CD4-positive, alpha-beta T cell (primary cell): ENCODE measurements around the gene RSPRY1. TPM values are rescaled to one million over a fixed set of nuclear protein-coding genes. Genes with fewer than 3 reads are reported as not detected.

ENCODE experiments used
- ATAC-seq: fragments of 200-7000 bp; cut with Tn5 transposase; one replicate; pipeline ENCODE4 v1.10.0; 2022; ENCODE audit warnings: mild to moderate bottlenecking; ENCODE audit not compliant: poor library complexity
- CTCF ChIA-PET: fragments of 350-600 bp; sonication (Branson Sonifier 250); formaldehyde crosslinking; loops from one replicate; lab custom pipeline; 2021; ENCODE audit warnings: antibody characterized with exemption, inconsistent platforms; lab: Charles Lee
- POLR2A ChIA-PET: fragments of 350-600 bp; sonication (Branson Sonifier 250); formaldehyde crosslinking; loops from one replicate; lab custom pipeline; 2021; ENCODE audit warnings: antibody characterized with exemption, inconsistent platforms; lab: Charles Lee
- DNase-seq, 14 experiments: peaks; one replicate each; pipeline ENCODE4 v3.0.0-alpha.2; 2013 to 2020; ENCODE audit warnings: mixed read lengths in 2 of 14
- H3K27ac ChIP-seq, 2 donors: one replicate each; pipeline versions ENCODE4 v1.5.1 to v1.7.0; 2013; ENCODE audit warnings: low read length in 2 of 2, low read depth in 1 of 2, mild to moderate bottlenecking in 1 of 2
- H3K27me3 ChIP-seq, 2 experiments: 1 replicate in 1 of 2; 2 replicates in 1 of 2; pipeline versions ENCODE4 v1.6.1 to v1.7.0; 2013; ENCODE audit warnings: low read length in 2 of 2, control low read depth in 1 of 2, mild to moderate bottlenecking in 1 of 2, moderate library complexity in 1 of 2; ENCODE audit not compliant: insufficient read depth in 2 of 2, control insufficient read depth in 1 of 2
- H3K36me3 ChIP-seq: one replicate; pipeline ENCODE4 v1.6.1; 2013; ENCODE audit warnings: low read length, control low read depth; ENCODE audit not compliant: insufficient read depth
- H3K4me1 ChIP-seq: one replicate; pipeline ENCODE4 v1.6.1; 2013; ENCODE audit warnings: low read length, control low read depth; ENCODE audit not compliant: insufficient read depth
- H3K4me3 ChIP-seq: one replicate; pipeline ENCODE4 v1.5.1; 2013; ENCODE audit warnings: mild to moderate bottlenecking, low read length, moderate library complexity
- H3K9me3 ChIP-seq, 2 experiments: 1 replicate in 1 of 2; 2 replicates in 1 of 2; pipeline versions ENCODE4 v1.6.1 to v1.7.0; 2013; ENCODE audit warnings: low read length in 2 of 2, mild to moderate bottlenecking in 2 of 2, control low read depth in 1 of 2, moderate library complexity in 1 of 2; ENCODE audit not compliant: control insufficient read depth in 1 of 2, insufficient read depth in 1 of 2
- H3K27ac Mint-ChIP-seq: one replicate; pipeline ENCODE4 v1.8.0; 2020; ENCODE audit warnings: mixed read lengths
- H3K27me3 Mint-ChIP-seq: one replicate; pipeline ENCODE4 v1.8.0; 2021; ENCODE audit warnings: mixed read lengths
- H3K36me3 Mint-ChIP-seq: one replicate; pipeline ENCODE4 v1.8.0; 2021; ENCODE audit warnings: low read depth, mixed read lengths
- H3K4me1 Mint-ChIP-seq: one replicate; pipeline ENCODE4 v1.8.0; 2021; ENCODE audit warnings: low read depth, mixed read lengths
- H3K4me3 Mint-ChIP-seq: one replicate; pipeline ENCODE4 v1.8.0; 2020; ENCODE audit warnings: mild to moderate bottlenecking, mixed read lengths
- H3K9me3 Mint-ChIP-seq: one replicate; pipeline ENCODE4 v1.8.0; 2020; ENCODE audit warnings: mixed read lengths
- intact Hi-C, 2 experiments: fragments of 100-400 bp; cut with DNase I in 1 of 2; cut with micrococcal nuclease in 1 of 2; formaldehyde crosslinking; loops; one replicate each; pipeline versions ENCODE4 v1.15.1 to v1.9.0; 2023 to 2025; cut with DNase I, micrococcal nuclease
- total RNA-seq, 174 experiments: library from RNA in 2 of 174; stranded (reverse) in 2 of 174; gene quantifications; one replicate each; pipeline ENCODE4 v1.2.3 and lab custom pipeline; 2021 to 2026
- TF ChIP-seq, protein P1 (sequence below): fragments of 200-600 bp; IDR thresholded peaks from one replicate; pipeline ENCODE4 v1.8.0; 2022; ENCODE audit warnings: antibody characterized with exemption, mild to moderate bottlenecking

The RSPRY1 gene
- total RNA-seq, 2 experiments from 2014 or later, result 19.9 to 21.3 TPM

DNA sequence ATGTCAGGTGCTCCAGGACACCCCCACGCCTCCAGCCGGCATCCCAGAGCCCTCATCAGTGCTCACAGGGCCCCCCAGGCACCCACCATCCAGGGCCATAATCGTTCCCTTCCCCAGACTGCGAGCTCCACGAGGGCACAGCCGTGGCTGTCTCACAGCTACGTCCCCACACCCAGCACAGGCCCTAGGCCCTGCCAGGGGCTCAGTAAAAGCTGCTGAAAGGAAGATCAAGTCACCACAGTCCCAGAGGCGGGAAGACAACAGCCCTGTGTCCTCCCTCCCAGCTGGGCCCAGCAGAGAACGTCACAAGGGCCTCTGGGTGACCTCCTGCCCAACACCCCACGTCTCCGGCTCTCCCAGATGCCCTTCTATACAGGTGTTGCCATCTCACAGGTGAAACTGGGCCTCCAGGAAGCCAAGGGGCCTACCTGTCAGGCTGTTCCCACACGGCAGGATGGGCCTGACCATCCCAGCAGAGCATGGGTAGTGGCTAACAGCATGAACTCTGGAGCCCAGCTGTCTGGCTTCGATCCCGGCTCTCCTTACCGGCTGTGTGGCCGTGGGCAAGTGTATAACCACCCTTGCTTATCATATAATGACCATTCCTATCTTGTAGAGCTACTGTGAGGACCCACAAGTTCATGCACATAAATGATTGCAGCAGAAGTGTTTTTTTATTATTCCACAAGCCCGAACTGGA lies 76.9 kb downstream of the RSPRY1 start:
- H3K9me3 Mint-ChIP-seq, result no peaks in the 10 kb centered on the region
- intact Hi-C loops, result loop anchor here (2.0 to 10.0 kb wide), 2 partner anchors 36 to 528 kb away; partner anchors contain the start of gene NUP93 (in 1 of the 2)
- ATAC-seq, result no peak
- H3K27ac ChIP-seq, result no peak overlapping the region
- H3K27me3 Mint-ChIP-seq, result no peaks in the 10 kb centered on the region
- H3K4me3 Mint-ChIP-seq, result no peak overlapping the region
- H3K27me3 ChIP-seq, result no peaks in the 10 kb centered on the region
- H3K36me3 Mint-ChIP-seq, result peaks cover 5% of the 10 kb centered on the region
- peaks cover 54% of the 10 kb centered on the region for H3K4me1 ChIP-seq
- H3K36me3 ChIP-seq, result no peaks in the 10 kb centered on the region
- H3K27ac Mint-ChIP-seq, result peak overlapping the region; percentile 90
- POLR2A ChIA-PET, result no interaction called here
- H3K4me1 Mint-ChIP-seq, result peaks cover 47% of the 10 kb centered on the region
- DNase-seq, result peak in 1 of 14 experiments; percentile 0
- TF ChIP-seq, protein P1, sequence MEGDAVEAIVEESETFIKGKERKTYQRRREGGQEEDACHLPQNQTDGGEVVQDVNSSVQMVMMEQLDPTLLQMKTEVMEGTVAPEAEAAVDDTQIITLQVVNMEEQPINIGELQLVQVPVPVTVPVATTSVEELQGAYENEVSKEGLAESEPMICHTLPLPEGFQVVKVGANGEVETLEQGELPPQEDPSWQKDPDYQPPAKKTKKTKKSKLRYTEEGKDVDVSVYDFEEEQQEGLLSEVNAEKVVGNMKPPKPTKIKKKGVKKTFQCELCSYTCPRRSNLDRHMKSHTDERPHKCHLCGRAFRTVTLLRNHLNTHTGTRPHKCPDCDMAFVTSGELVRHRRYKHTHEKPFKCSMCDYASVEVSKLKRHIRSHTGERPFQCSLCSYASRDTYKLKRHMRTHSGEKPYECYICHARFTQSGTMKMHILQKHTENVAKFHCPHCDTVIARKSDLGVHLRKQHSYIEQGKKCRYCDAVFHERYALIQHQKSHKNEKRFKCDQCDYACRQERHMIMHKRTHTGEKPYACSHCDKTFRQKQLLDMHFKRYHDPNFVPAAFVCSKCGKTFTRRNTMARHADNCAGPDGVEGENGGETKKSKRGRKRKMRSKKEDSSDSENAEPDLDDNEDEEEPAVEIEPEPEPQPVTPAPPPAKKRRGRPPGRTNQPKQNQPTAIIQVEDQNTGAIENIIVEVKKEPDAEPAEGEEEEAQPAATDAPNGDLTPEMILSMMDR, result no peak
- CTCF ChIA-PET, result no interaction called here
- H3K4me3 ChIP-seq, result no peak overlapping the region
- H3K9me3 ChIP-seq, result no peaks in the 10 kb centered on the region

DNA sequence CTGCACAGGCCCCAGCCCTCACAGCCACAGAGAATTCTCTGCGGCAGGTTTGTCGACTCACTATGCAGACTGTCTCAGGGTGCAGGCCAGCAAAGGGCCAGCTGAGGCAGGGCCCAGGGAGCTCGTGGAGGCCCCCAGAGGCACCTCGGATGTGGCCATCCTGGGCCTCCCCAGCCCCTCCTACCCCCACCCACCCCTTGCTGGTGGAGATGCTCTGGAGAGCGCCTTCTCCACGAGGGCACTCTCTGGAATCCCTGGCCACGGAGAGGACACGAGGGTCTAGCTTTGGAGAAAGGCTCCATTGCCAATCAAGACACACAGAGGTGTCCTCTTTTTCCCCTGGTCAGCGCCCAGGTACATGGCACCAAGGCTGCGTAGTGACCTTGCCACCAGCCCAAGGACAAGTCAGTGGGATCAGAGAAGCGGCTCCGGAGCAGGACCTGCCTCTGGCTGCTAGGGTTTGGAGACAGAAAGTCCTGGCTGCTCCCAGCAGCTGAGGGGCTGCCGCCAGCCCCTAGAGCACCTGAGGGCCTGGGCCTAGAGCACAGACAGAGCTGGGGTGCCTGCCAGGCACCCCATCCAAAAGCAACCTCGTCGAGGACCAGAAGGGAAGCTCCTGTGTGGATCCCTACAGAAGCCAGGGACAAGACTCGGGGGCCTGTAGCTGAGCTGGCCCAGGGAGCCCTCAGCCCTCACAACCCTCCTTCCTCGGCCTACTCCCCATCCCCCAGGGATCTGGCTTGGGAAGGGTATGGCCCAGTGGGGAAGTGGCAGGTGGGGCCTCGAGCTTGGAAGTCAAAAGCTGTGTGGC lies 77.6 kb downstream of the RSPRY1 start:
- TF ChIP-seq, protein P1, result no peak
- Mint-ChIP-seq H3K36me3 (peaks cover 5% of the 10 kb centered on the region), H3K4me3 (no peak overlapping the region), H3K4me1 (peaks cover 55% of the 10 kb centered on the region), H3K27ac (peak overlapping the region; percentile 97), H3K9me3 (no peaks in the 10 kb centered on the region), H3K27me3 (no peaks in the 10 kb centered on the region)
- Histone ChIP-seq H3K27me3 (no peaks in the 10 kb centered on the region), H3K9me3 (no peaks in the 10 kb centered on the region), H3K36me3 (no peaks in the 10 kb centered on the region), H3K27ac (no peak overlapping the region), H3K4me3 (no peak overlapping the region), H3K4me1 (peaks cover 62% of the 10 kb centered on the region)
- CTCF ChIA-PET, result no interaction called here
- intact Hi-C loops, result loop anchor here (2.0 to 10.0 kb wide), 2 partner anchors 35 to 529 kb away; partner anchors contain the start of gene NUP93 (in 1 of the 2)
- no peak for ATAC-seq
- peak in 1 of 14 experiments; percentile 1 for DNase-seq
- POLR2A ChIA-PET, result interaction anchor here (0.6 kb wide), 1 partner anchor 188 kb away, joined by 3 read pairs; no protein-coding TSS in a partner anchor

DNA sequence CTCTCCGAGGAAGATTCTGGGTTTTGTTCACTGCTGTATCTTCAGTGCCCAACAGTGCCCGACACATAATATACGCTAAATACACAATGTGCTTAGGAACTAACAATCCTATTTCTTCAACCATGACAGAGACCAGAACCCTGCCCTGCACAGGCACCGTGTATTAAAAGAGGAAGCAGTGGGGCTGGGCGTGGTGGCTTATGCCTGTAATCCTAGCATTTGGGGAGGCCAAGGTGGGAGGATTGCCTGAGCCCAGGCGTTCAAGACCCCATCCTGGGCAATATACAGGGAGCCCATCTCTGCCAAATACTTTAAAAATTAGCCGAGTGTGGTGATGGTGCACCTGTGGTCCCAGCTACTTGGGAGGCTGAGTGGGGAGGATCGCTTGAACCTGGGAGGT lies 78.3 kb downstream of the RSPRY1 start:
- H3K27ac Mint-ChIP-seq, result peak overlapping the region; percentile 97
- TF ChIP-seq, protein P1, result no peak

More for the DNA sequence above, 78.3 kb downstream of the RSPRY1 start:
- peaks cover 66% of the 10 kb centered on the region for H3K4me1 ChIP-seq
- no peaks in the 10 kb centered on the region for H3K36me3 ChIP-seq
- intact Hi-C loops, result loop anchor here in 1 of 2 experiments (10.0 kb wide), 1 partner anchor 530 kb away; the partner anchor contains the start of gene NUP93
- Mint-ChIP-seq H3K4me3 (no peak overlapping the region), H3K27me3 (no peaks in the 10 kb centered on the region), H3K9me3 (no peaks in the 10 kb centered on the region), H3K4me1 (peaks cover 61% of the 10 kb centered on the region), H3K36me3 (peaks cover 5% of the 10 kb centered on the region)
- no peak overlapping the region for H3K27ac ChIP-seq
- H3K27me3 ChIP-seq, result no peaks in the 10 kb centered on the region
- H3K9me3 ChIP-seq, result no peaks in the 10 kb centered on the region
- no peak overlapping the region for H3K4me3 ChIP-seq
- ChIA-PET CTCF (no interaction called here), POLR2A (interaction anchor here (0.6 to 1.2 kb wide), 2 partner anchors 18 to 187 kb away, joined by 3 to 4 read pairs; no protein-coding TSS in a partner anchor)
- DNase-seq, result peak in 2 of 14 experiments; percentile 2 to 19
- ATAC-seq, result no peak
